PC-3 (cell line): ENCODE results near the gene ZNF616.

ENCODE experiments used
- EZH2 ChIP-seq: fragments of 300-600 bp; sonication (generic); IDR thresholded peaks from one replicate; pipeline ENCODE4 v1.6.1; 2017; ENCODE audit warnings: antibody characterized with exemption, mild to moderate bottlenecking, low read length; ENCODE audit not compliant: unreplicated experiment
- EZH2phosphoT487 ChIP-seq: fragments of 300-600 bp; sonication (generic); IDR thresholded peaks from 2 replicates; pipeline ENCODE4 v1.6.1; 2018; ENCODE audit warnings: mild to moderate bottlenecking, antibody characterized with exemption, low read length, borderline replicate concordance
- TF ChIP-seq, protein P1 (sequence below): fragments of 300-600 bp; sonication (generic); conservative IDR thresholded peaks from 2 replicates; pipeline ENCODE4 v1.5.1; 2017; ENCODE audit warnings: antibody characterized with exemption, low read depth, mild to moderate bottlenecking, low read length

DNA sequence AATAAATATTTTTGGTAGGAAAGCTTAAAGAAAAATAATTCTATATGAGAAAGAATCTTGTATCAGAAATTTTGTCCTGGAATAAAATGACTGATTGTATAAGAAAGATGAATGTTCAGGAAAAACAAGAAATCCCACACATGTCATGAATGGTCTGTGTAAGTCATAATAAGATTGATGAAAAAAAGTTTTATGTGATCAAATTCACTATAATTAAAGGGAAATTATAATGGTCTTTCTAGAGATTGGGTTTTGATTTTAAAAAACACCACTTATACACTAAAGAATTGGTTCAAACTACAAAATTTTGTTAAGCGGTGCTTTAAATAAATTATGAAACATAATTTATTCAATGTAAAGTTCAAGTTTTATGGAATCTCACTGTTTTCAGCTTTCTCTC is 37.0 kb downstream of the ZNF616 start:
- TF ChIP-seq EZH2phosphoT487 (no peak), EZH2 (no peak)
- TF ChIP-seq, protein P1, sequence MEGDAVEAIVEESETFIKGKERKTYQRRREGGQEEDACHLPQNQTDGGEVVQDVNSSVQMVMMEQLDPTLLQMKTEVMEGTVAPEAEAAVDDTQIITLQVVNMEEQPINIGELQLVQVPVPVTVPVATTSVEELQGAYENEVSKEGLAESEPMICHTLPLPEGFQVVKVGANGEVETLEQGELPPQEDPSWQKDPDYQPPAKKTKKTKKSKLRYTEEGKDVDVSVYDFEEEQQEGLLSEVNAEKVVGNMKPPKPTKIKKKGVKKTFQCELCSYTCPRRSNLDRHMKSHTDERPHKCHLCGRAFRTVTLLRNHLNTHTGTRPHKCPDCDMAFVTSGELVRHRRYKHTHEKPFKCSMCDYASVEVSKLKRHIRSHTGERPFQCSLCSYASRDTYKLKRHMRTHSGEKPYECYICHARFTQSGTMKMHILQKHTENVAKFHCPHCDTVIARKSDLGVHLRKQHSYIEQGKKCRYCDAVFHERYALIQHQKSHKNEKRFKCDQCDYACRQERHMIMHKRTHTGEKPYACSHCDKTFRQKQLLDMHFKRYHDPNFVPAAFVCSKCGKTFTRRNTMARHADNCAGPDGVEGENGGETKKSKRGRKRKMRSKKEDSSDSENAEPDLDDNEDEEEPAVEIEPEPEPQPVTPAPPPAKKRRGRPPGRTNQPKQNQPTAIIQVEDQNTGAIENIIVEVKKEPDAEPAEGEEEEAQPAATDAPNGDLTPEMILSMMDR, result no peak
